Measurements from ENCODE around the gene LRRIQ1.

GRCh38 chr12:85036234-85036707 is at the start of gene LRRIQ1, which contains the start of gene TSPAN19:
- TF ChIP-seq CTCF (conservative IDR thresholded peaks at IDR 0.05) (no peak), EZH2 (IDR thresholded peaks at IDR 0.05; ENCODE audit: low read depth) (no peak)

Data from PC-9 (cell line).